Neural cell (in vitro differentiated cells): ENCODE results near the gene LATS2. TPM values are rescaled to one million over a fixed set of nuclear protein-coding genes. Genes with fewer than 3 reads are reported as not detected.

Source experiments
- H2AFZ ChIP-seq: fragments of 200-600, 300-800 bp; sonication (generic), shearing (Covaris generic); 2 replicates; pipeline ENCODE4 v1.6.0; 2014; ENCODE audit warnings: low read depth, mild to moderate bottlenecking, antibody characterized with exemption, low read length, moderate library complexity
- H3F3A ChIP-seq: fragments of 200-600 bp; shearing (Covaris generic); 2 replicates; pipeline ENCODE4 v1.6.1; 2016; ENCODE audit warnings: mild to moderate bottlenecking, moderate library complexity, mixed read lengths, antibody characterized with exemption, low read length; ENCODE audit not compliant: insufficient read depth, poor library complexity, severe bottlenecking
- H3K27ac ChIP-seq: fragments of 200-600, 300-800 bp; sonication (generic), shearing (Covaris generic); 2 replicates; pipeline ENCODE4 v1.5.1; 2014; ENCODE audit warnings: mild to moderate bottlenecking, low read length, moderate library complexity
- H3K27me3 ChIP-seq: fragments of 300-800, 200-600 bp; sonication (generic), shearing (Covaris generic); 2 replicates; pipeline ENCODE4 v1.6.0; 2014; ENCODE audit warnings: mild to moderate bottlenecking, low read depth, low read length, moderate library complexity; ENCODE audit not compliant: insufficient read depth
- H3K36me3 ChIP-seq: fragments of 300-800, 200-600 bp; sonication (generic), shearing (Covaris generic); 2 replicates; pipeline ENCODE4 v1.5.1; 2014; ENCODE audit warnings: mild to moderate bottlenecking, antibody characterized with exemption, low read length, moderate library complexity; ENCODE audit not compliant: insufficient read depth
- H3K4me2 ChIP-seq: fragments of 300-800, 200-600 bp; sonication (generic), shearing (Covaris generic); 2 replicates; pipeline ENCODE4 v1.6.0; 2014; ENCODE audit warnings: mild to moderate bottlenecking, low read length
- H3K4me3 ChIP-seq: fragments of 300-800, 200-600 bp; sonication (generic), shearing (Covaris generic); 2 replicates; pipeline ENCODE4 v1.5.1; 2014; ENCODE audit warnings: mild to moderate bottlenecking, low read length, moderate library complexity
- H3K79me2 ChIP-seq: fragments of 200-600 bp; shearing (Covaris generic); replicated peaks from 2 replicates; pipeline ENCODE4 v1.6.0; 2014; ENCODE audit warnings: mild to moderate bottlenecking, low read length, moderate library complexity; ENCODE audit not compliant: insufficient read depth
- H3K9ac ChIP-seq: fragments of 300-800, 200-600 bp; sonication (generic), shearing (Covaris generic); 2 replicates; pipeline ENCODE4 v1.6.1; 2016; ENCODE audit warnings: mild to moderate bottlenecking, low read length, mixed read lengths
- H3K9me2 ChIP-seq: fragments of 200-600 bp; shearing (Covaris generic); 2 replicates; pipeline ENCODE4 v1.6.1; 2016; ENCODE audit warnings: mild to moderate bottlenecking, low read length, mixed read lengths; ENCODE audit not compliant: insufficient read depth
- H3K9me3 ChIP-seq: fragments of 200-600, 300-800 bp; sonication (generic), shearing (Covaris generic); 2 replicates; pipeline ENCODE4 v1.6.1; 2016; ENCODE audit warnings: mild to moderate bottlenecking, mixed run types, low read length, moderate library complexity, mixed read lengths
- H4K20me1 ChIP-seq: fragments of 200-600 bp; shearing (Covaris generic); 2 replicates; pipeline ENCODE4 v1.6.1; 2016; ENCODE audit warnings: mild to moderate bottlenecking, mixed run types; ENCODE audit not compliant: insufficient read depth
- EP300 ChIP-seq: fragments of 450-650 bp; conservative IDR thresholded peaks from 2 replicates; pipeline ENCODE4 v1.6.1; 2014; ENCODE audit warnings: antibody characterized with exemption, mild to moderate bottlenecking, moderate library complexity; ENCODE audit not compliant: poor library complexity, severe bottlenecking
- EZH2 ChIP-seq: fragments of 200-600, 300-800 bp; shearing (Covaris generic), sonication (generic); IDR thresholded peaks from 2 replicates; pipeline ENCODE4 v1.6.1; 2014; ENCODE audit warnings: antibody characterized with exemption, low read length, borderline replicate concordance, mild to moderate bottlenecking; ENCODE audit not compliant: insufficient read depth, poor library complexity, severe bottlenecking
- MXI1 ChIP-seq: fragments of 450-650 bp; conservative IDR thresholded peaks from 2 replicates; pipeline ENCODE4 v1.6.1; 2014; ENCODE audit warnings: antibody characterized with exemption, mild to moderate bottlenecking; ENCODE audit not compliant: poor library complexity, severe bottlenecking
- POLR2AphosphoS5 ChIP-seq: IDR thresholded peaks from 2 replicates; pipeline ENCODE4 v1.6.1; 2012
- RAD21 ChIP-seq: fragments of 450-650 bp; conservative IDR thresholded peaks from 2 replicates; pipeline ENCODE4 v1.6.1; 2014; ENCODE audit warnings: antibody characterized with exemption, mild to moderate bottlenecking, moderate library complexity
- SMC3 ChIP-seq: fragments of 450-650 bp; conservative IDR thresholded peaks from 2 replicates; pipeline ENCODE4 v1.6.1; 2014; ENCODE audit warnings: antibody characterized with exemption, mild to moderate bottlenecking, moderate library complexity; ENCODE audit not compliant: poor library complexity
- TAF1 ChIP-seq: IDR thresholded peaks from 2 replicates; pipeline ENCODE4 v1.6.1; 2012; ENCODE audit warnings: low read depth
- polyA plus RNA-seq: library from polyadenylated mRNA; depleted of rRNA; stranded (reverse); fragments of >200 nt; gene quantifications from 2 replicates; pipeline ENCODE4 v1.2.3, GENCODE V29; 2014
- TF ChIP-seq, protein P1 (sequence below): IDR thresholded peaks from 2 replicates; pipeline ENCODE4 v1.6.1; 2012; ENCODE audit warnings: borderline replicate concordance
- TF ChIP-seq, protein P2 (sequence below): fragments of 450-650 bp; IDR thresholded peaks from 2 replicates; pipeline ENCODE4 v1.5.1; 2014; ENCODE audit warnings: antibody characterized with exemption, mild to moderate bottlenecking, moderate library complexity; ENCODE audit not compliant: poor library complexity, severe bottlenecking

LATS2 gene
- polyA plus RNA-seq, 1 donor from 2014 or later: 2.6 TPM

DNA sequence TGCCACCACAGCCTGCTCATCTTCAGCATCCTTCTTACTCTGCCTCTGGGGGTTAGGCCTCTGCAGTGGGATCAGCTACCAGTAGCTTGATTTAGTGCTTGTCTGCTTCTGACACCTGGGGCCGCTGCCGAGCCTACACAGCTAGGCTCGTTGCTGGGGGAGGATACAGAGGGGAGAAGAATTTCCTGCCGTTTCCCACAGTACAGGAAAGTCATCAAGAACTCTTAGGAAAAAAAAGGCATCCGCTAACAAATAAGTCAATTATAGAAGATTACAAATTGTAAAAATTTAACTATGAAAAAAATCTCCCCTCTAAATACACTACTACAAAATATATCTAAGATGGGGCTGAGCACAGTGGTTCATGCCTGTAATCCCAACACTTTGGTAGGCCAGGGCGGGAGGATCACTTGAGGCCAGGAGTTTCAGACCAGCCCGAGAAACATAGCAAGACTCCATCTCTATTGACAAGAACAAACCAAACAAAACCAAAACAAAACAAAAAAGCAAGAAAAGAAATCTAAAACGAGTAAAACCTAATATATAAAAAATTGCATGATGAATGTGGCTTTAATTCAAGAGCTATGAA is 26.7 kb downstream of the LATS2 start:
- H3K9me3 ChIP-seq: no peaks in the 10 kb centered on the region
- no peaks in the 10 kb centered on the region for H4K20me1 ChIP-seq
- no peaks in the 10 kb centered on the region for H3K36me3 ChIP-seq
- TF ChIP-seq MXI1 (no peak), TAF1 (no peak), EZH2 (no peak), POLR2AphosphoS5 (no peak), RAD21 (no peak), SMC3 (no peak), EP300 (no peak)
- TF ChIP-seq, protein P1, sequence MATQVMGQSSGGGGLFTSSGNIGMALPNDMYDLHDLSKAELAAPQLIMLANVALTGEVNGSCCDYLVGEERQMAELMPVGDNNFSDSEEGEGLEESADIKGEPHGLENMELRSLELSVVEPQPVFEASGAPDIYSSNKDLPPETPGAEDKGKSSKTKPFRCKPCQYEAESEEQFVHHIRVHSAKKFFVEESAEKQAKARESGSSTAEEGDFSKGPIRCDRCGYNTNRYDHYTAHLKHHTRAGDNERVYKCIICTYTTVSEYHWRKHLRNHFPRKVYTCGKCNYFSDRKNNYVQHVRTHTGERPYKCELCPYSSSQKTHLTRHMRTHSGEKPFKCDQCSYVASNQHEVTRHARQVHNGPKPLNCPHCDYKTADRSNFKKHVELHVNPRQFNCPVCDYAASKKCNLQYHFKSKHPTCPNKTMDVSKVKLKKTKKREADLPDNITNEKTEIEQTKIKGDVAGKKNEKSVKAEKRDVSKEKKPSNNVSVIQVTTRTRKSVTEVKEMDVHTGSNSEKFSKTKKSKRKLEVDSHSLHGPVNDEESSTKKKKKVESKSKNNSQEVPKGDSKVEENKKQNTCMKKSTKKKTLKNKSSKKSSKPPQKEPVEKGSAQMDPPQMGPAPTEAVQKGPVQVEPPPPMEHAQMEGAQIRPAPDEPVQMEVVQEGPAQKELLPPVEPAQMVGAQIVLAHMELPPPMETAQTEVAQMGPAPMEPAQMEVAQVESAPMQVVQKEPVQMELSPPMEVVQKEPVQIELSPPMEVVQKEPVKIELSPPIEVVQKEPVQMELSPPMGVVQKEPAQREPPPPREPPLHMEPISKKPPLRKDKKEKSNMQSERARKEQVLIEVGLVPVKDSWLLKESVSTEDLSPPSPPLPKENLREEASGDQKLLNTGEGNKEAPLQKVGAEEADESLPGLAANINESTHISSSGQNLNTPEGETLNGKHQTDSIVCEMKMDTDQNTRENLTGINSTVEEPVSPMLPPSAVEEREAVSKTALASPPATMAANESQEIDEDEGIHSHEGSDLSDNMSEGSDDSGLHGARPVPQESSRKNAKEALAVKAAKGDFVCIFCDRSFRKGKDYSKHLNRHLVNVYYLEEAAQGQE: no peak
- TF ChIP-seq, protein P2, sequence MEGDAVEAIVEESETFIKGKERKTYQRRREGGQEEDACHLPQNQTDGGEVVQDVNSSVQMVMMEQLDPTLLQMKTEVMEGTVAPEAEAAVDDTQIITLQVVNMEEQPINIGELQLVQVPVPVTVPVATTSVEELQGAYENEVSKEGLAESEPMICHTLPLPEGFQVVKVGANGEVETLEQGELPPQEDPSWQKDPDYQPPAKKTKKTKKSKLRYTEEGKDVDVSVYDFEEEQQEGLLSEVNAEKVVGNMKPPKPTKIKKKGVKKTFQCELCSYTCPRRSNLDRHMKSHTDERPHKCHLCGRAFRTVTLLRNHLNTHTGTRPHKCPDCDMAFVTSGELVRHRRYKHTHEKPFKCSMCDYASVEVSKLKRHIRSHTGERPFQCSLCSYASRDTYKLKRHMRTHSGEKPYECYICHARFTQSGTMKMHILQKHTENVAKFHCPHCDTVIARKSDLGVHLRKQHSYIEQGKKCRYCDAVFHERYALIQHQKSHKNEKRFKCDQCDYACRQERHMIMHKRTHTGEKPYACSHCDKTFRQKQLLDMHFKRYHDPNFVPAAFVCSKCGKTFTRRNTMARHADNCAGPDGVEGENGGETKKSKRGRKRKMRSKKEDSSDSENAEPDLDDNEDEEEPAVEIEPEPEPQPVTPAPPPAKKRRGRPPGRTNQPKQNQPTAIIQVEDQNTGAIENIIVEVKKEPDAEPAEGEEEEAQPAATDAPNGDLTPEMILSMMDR: no peak
- no peak overlapping the region for H3K4me3 ChIP-seq
- no peak overlapping the region for H3K9ac ChIP-seq
- H3K4me2 ChIP-seq: no peak overlapping the region
- no peaks in the 10 kb centered on the region for H3F3A ChIP-seq
- no peak overlapping the region for H2AFZ ChIP-seq
- H3K27me3 ChIP-seq: no peaks in the 10 kb centered on the region
- H3K27ac ChIP-seq: no peak overlapping the region
- H3K79me2 ChIP-seq: peaks cover 23% of the 10 kb centered on the region
- H3K9me2 ChIP-seq: no peaks in the 10 kb centered on the region

DNA sequence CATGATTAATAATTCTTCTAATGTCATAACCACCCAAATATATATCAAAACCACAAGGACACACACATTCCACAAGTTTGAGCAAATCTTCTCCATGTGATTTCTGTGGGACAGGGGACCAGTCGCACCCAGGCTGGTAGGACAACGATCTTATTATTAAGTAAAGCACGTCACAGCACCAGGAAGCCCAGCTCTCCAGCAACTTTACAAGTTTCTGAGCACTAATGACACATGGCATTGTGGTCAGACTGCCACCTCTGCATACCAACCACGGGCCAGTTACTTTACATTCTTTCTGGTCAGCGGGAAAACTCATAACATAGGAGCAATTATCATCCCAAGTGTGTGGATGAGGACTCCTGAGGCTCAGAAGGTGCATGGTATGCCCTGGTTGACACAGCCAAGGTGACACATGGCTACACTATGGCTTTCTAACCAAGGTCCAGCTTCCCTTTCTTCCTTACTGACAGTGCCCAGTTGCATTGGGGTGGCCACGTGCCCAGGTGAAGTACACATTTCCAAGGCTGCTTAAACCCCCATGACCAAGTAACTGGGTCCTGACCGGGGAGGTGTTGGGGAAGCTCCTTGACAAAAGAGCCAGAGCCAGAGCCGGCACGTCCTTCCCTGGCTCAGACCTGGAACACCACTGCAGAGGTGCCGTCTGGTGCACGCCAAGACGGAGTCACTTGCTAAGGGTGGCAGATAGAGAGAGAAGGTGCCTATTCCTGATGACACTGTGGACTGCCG is 27.4 kb downstream of the LATS2 start:
- Histone ChIP-seq H3K27ac (no peak overlapping the region), H3K4me2 (no peak overlapping the region), H3K36me3 (no peaks in the 10 kb centered on the region)

More for the DNA sequence above, 27.4 kb downstream of the LATS2 start:
- Histone ChIP-seq H3K9me2 (no peaks in the 10 kb centered on the region), H2AFZ (no peak overlapping the region), H3F3A (no peaks in the 10 kb centered on the region), H3K9me3 (no peaks in the 10 kb centered on the region), H4K20me1 (no peaks in the 10 kb centered on the region), H3K4me3 (no peak overlapping the region), H3K79me2 (peaks cover 23% of the 10 kb centered on the region), H3K9ac (no peak overlapping the region), H3K27me3 (no peaks in the 10 kb centered on the region)
- TF ChIP-seq EP300: no peak
- no peak for TF ChIP-seq EZH2
- no peak for TF ChIP-seq POLR2AphosphoS5
- TF ChIP-seq SMC3: no peak
